CD4-positive, alpha-beta T cell treated with Interleukin-1 beta for 1 hour (primary cell): ENCODE measurements around the gene GALNT9.
"Not testable (repeated sequence)": the region's sequence is repeated elsewhere in the genome, so short reads cannot be mapped to it uniquely, and the experiment has no call there.

Experiments used
- DNase-seq, 2 donors: peaks; one replicate each; pipeline ENCODE4 v3.0.0-alpha.2; 2020 to 2022

Gene GALNT9

DNA sequence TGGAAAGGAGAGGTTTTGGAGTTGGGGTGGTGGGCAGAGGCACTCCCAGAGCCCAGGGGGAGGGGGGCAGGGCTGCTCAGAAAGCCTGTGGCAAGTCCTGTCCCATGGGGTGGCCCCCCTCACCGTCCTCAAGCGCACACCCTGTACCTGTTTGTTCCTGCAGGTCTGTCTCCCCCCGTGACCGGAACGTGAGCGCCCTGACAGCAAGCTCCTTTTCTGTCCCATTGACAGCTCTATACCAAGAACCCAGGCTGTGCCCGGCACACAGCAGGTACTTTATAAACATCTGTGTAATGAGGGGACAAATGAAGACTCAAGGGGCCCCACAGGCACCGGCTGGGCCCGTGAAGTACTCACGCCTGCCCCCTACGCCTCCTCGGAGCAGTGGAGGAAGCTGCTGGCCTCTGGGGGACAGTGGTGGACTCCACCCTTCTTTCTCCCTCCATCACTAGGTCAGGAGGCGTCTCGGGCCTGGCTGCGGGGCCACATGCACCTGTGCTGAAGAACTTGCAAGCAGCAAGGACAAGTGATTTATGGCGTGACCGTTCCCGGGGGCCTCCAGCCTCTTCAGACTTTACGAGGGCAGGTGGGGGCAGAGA is 65.8 kb downstream of the GALNT9 start:
- DNase-seq, result no peak

DNA sequence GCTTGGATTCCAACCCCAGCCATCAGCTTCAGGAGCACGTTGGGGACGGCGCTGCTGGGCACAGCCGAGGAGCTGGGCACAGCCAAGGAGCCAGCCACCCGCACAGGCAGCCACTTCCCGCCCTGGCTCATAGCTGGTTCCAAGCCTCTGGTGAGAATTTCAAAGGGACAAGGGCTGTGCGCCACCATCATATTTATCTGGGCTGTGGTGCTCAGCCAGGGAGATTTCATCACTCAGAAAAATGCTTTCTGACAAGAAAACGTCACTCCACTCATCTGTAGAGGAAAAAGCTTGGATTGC is 66.4 kb downstream of the GALNT9 start:
- DNase-seq, result no peak

DNA sequence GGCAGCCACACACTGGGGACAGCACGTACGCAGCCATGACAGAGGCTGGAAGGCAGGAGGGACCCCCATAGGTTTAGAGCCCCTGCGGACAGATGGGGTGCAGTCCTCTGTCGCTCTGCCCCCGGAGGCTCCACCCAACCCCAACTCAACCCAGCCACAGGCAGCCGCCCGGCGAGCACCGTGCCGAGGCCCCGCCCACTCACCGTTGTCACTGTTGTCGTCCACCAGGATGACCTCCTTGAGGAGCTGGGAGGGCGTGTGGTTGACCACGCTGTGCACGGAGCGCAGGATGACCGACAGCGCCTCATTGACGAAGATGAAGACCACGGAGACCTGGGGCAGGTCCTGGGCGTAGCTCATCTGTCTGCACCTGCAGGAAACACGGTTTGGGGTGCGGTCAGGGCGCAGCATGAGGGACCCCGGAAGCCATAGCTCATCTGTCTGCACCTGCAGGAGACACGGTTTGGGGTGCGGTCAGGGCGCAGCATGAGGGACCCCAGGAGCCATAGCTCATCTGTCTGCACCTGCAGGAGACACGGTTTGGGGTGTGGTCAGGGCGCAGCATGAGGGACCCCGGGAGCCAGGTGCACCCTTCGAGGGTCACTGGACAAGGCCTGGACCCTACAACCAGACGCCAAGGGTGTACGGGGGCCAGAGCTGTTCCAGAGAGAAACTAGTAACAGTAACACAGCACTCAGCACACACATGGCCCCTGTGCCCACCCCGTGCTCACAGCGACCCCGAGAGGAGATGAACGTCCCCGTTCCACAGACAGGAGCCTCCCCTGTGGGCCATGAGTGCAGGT is 66.9 kb downstream of the GALNT9 start:
- no peak for DNase-seq

DNA sequence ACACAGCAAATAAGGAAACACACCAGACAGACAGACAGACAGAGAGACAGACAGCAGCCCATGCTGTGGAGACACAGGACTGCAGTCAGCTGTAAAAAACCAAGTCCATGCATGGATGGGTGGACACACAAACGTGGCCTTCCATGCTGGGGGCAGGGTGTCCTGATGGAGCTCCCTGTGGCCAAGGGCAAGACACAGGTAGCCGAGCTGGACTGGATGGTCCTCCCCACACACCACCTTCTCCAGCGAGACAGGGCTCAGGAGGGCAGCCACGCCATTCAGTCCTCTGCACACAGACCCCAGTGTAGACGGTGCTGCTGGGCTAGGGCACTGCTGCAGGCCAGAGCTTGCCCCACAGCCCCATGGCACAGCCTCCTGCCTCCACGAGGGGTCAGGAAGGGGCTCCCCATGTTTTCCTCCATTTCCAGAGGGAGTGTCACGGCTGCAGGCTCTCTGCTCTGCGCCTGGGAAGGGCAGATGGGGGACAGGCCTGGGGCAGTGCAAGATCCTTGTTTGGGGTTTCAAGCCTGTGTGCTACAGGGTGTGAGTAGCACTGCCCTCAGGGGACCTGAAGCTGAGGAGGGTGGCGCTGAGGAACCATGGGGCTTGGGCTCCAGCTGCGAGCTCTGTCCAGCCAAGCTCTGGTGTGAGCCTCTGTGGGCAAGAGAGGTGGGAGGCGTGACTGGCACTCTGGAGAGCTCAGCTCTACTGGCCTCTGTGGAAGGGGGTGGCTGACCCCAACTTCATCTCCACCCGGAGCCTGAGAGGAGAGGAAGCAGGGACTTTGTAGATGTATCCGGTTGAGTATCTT is 67.9 kb downstream of the GALNT9 start:
- no peak for DNase-seq

DNA sequence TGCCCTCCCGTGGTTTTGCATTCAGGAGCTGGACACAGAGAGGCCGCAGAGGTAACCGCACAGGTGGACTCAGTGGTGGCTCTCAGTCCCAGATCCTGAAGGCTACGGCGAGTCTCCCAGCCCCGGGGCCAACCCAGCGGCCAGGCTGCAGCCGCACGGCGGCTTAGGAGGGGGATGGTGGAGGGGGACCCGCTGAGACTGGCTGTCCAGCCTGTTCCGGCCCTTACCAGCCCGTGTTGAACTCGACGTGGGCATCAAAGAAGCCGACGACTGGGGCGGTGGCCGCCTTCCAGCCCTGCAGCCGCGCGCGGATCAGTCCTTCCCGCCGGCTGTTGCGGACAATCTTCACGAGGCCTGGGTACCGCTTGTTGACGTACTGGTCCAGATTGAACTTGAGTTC is 68.7 kb downstream of the GALNT9 start:
- DNase-seq, result no peak

DNA sequence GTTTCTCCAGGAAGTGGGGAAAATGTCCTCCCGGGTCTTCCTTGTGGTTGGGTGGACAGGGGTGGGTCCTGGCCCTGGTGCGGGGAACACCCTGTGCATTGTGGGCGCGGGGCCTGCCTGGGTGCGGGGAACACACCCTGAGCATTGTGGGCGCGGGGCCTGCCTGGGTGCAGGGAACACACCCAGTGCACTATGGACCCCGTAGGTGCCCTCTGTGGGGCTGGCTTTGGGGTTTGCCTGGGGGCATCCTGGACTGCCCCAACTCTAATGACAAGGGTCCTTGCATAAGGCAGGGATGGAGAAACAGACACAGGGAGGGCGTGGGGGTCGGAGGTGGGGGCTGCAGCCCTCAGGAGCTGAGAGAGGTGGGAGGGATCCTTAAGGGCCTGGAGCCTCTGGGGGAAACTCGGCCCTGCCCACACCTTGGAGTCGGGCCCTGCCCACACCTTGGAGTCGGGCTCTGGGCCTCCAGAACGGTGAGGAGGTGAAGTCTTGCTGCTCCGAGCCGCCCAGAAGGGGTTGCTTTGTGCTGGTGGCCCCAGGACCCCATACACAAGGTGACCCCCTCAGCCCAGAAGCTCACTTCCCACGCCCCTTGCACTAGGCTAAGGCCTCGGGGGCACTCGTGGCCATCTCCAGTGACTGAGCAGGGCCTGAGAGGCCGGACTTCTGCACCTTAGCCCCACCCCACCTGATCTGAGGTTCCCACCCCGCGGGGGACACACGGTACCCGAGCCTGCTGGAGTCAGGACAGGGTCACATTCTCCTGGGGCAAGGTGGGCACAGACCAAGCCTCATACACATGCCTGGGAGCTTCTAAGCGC is 69.3 kb downstream of the GALNT9 start:
- DNase-seq, result no peak

- no peak for DNase-seq
These were observed 70.0 kb downstream of the GALNT9 start for GRCh38 chr12:132259364-132259871.

DNA sequence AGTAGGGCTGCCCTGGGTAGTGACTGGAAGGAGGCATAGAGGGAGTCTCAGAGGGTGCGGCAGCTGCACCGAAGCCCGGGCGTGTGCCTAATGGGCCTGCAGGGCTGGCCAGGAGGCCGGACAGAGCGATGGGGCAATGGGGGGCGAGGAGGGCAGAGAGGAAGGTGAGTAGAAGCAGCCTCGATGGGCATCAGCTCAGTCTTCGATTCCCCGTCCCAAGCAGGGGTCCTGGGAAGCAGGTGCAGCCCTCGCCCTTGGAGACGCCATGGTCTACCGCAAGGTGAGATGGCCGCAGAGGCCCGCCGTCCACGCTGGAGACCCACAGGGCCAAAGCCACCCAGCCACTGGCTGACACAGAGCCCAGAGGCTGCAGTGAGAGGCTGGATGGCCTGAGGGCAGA is 70.8 kb downstream of the GALNT9 start:
- DNase-seq, result no peak

DNA sequence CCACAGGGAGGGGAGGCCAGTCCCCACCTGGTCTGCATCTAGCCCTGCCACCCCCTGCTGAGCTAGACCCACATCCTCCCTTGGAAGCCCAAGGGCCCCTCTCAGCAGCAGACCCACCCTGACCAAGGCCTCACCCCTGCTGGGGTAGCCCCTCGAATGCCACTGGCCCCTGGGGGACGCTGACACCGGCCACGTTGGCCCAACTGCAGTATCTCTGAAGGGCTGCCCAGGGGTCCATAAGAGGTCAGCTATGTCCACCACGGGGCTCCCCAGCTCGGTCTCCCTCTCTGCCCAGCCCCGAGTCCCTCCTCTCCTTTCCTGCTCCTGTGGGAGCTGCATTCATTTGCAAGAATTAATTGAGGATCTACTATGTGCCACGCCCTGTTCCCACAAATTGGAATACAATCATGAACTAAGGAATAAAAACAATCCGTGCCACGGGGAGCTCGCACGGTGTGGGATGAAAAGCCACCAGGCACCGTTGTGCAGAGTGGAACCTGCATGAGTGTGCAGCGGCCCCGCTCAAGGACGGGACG is 71.4 kb downstream of the GALNT9 start:
- DNase-seq, result no peak

DNA sequence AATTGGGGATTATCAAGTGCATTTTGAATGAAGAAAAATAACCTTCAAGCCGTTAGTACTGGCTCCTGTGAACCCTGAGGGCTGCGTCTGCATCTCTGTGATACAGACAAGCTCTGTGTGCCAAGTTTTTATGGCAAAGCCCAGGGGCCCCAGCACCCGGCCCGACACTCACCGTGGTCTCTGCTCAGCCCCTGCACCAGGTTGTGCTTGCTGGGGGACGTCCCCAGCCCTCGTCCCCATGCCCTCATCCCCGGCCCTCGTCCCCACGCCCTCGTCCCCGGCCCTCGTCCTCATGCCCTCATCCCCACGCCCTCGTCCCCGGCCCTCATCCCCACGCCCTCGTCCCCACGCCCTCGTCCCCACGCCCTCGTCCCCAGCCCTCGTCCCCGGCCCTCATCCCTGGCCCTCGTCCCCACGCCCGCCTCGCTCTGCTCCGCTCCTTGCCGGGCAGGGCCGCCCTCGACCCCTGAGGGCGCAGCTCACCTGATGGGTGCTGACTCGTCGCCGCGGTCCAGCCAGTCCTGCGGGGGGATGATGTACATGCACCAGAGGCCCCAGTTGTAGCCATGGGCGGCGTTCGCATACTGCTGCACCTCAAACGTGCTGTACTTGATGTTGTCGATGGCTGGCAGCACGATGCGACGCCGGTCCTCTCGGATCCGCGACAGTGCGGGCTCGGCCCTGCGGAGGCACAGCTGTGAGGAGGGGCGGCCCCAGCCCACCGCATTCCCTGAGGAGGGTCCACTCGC is 72.0 kb downstream of the GALNT9 start:
- DNase-seq, result no peak

- no peak for DNase-seq
These were observed 72.7 kb downstream of the GALNT9 start for GRCh38 chr12:132256646-132257045.

GRCh38 chr12:132255642-132256041 is 73.7 kb downstream of the GALNT9 start:
- DNase-seq, result no peak

GRCh38 chr12:132253698-132254480 is 75.5 kb downstream of the GALNT9 start:
- DNase-seq, result no peak

DNA sequence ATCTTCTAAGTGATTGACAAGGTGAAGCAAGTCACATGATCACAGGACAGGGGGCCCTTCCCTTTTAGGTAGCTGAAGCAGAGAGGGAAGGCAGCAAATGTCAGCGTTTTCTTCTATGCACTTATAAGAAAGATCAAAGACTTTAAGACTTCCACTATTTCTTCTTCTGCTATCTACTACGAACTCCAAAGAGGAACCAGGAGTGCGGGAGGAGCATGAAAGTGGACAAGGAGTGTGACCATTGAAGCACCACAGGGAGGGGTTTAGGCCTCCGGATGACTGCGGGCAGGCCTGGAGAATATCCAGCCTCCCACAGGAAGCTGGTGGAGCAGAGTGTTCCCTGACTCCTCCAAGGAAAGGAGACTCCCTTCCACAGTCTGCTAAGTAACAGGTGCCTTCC is 76.4 kb downstream of the GALNT9 start:
- not testable (repeated sequence) for DNase-seq

GRCh38 chr12:132251741-132252490 is 77.5 kb downstream of the GALNT9 start:
- DNase-seq, result no peak

- DNase-seq, result no peak
These were observed 78.1 kb downstream of the GALNT9 start for GRCh38 chr12:132251310-132251709.

GRCh38 chr12:132250707-132251106 is 78.7 kb downstream of the GALNT9 start:
- DNase-seq, result no peak

DNA sequence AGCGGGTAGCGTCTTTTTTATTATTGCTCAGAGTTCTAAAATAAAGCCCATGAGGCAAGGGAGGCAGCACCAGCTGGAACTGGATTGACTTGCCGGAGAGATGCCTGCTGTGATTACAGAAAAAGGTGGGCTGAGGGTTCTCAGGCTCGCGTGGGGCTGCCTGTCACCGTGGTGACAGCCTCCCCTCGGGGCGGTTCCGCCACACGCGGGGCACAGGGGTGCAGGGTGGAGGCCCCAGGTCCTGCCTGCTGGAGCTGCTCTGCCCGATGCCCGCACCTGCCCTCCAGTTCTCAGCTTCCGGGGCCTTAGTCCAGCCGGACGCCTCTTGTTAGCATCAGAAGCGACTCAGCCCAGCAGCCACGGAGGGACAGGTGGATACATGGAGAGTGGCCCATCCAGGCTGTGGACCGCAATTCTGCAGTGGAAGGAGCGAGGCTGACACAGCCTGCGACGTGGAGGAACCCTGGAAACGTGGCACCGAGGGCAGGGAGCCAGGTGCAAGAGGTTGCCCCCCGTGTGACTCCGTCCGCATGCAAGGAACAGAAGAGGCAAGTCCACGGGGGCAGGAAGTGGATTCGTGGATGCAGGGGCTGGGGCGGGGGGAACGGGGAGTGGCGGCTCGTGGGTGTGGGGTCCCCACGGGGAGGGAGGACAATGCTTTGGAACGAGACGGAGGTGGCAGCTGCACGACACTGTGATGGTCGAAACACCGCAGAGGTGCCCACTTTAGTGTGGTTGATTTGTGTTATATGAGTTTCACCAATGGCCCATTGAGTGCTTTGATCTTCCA is 79.5 kb downstream of the GALNT9 start:
- DNase-seq, result no peak

- no peak for DNase-seq
These were observed 80.8 kb downstream of the GALNT9 start for GRCh38 chr12:132248453-132249167.
